OCI-LY1 (cell line): ENCODE measurements around the gene TRAF6.

ENCODE experiments used
- CTCF ChIP-seq: fragments of 200-600 bp; sonication (generic), shearing (Covaris generic); IDR thresholded peaks from 2 replicates; pipeline ENCODE4 v1.5.1; 2017; ENCODE audit warnings: mild to moderate bottlenecking, antibody characterized with exemption, low read length, moderate library complexity, mixed read lengths
- EZH2 ChIP-seq: fragments of 200-600 bp; sonication (generic), shearing (Covaris generic); IDR thresholded peaks from 2 replicates; pipeline ENCODE4 v1.8.0; 2017; ENCODE audit warnings: borderline replicate concordance, mixed run types, mild to moderate bottlenecking, antibody characterized with exemption, low read length, moderate library complexity, mixed read lengths

DNA sequence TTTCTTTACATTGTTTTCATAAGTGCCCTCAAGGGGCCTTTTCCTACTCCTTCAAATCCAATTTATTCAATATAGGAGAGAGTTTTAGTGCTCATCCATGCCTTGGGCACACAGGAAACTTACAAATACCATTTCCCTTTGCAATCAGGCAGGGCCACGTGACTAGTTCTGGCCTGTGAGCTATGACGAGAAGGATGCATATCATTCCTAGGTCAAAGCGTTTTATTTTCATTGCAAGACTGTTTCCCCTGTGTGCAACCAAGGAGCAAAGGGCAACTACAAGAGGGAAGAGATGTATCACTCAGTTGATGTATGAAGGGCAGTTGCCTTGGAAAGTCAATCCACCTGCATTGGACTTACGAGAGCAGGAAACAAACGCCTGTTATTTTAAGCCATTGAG, 1.9 kb upstream of the TRAF6 start:
- TF ChIP-seq CTCF (no peak), EZH2 (no peak)
